Stimulated activated naive CD4-positive, alpha-beta T cell treated with Interleukin-2 at 50 U/mL for 16 hours (primary cell): ENCODE data around the gene KTN1.

Source experiments
- DNase-seq: peaks from one replicate; lab custom pipeline; 2025; lab: John Stamatoyannopoulos, UW

The KTN1 gene

DNA sequence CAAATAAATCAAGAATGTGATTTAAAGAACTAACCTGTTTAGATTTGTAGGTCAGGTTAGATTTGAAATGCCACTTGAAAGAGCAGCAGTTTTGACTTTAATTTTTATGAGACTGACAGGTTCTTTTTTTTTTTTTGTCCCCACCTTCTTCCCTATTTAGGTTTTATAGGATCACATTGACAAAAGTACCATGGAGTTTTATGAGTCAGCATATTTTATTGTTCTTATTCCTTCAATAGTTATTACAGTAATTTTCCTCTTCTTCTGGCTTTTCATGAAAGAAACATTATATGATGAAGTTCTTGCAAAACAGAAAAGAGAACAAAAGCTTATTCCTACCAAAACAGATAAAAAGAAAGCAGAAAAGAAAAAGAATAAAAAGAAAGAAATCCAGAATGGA lies 31.9 kb downstream of the KTN1 start:
- no peak for DNase-seq

DNA sequence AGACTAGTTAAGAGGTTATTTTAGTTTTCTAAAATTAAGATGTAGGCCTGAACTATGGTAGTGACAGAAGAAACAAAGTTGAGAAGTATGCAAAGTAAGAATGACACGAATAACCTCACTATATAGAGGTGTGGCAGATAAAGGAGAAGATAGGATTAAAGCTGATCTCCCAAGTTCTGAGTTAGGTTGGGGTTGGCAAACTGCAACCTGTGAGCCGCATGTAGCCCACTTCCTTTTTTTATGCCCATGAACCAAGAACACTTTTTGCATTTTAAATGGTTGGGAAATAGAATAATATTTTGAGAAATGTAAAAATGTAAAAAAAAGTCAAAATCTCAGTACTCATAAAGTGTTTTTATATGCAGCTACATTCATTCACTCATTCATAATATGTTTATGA lies 34.3 kb downstream of the KTN1 start:
- DNase-seq = no peak

GRCh38 chr14:55620277-55620676 lies 40.3 kb downstream of the KTN1 start:
- no peak for DNase-seq

GRCh38 chr14:55620981-55621380 lies 41.0 kb downstream of the KTN1 start:
- no peak for DNase-seq

GRCh38 chr14:55621391-55621790 lies 41.4 kb downstream of the KTN1 start:
- no peak for DNase-seq

GRCh38 chr14:55624913-55625312 lies 44.9 kb downstream of the KTN1 start:
- no peak for DNase-seq

GRCh38 chr14:55625481-55625880 lies 45.5 kb downstream of the KTN1 start:
- DNase-seq = no peak

DNA sequence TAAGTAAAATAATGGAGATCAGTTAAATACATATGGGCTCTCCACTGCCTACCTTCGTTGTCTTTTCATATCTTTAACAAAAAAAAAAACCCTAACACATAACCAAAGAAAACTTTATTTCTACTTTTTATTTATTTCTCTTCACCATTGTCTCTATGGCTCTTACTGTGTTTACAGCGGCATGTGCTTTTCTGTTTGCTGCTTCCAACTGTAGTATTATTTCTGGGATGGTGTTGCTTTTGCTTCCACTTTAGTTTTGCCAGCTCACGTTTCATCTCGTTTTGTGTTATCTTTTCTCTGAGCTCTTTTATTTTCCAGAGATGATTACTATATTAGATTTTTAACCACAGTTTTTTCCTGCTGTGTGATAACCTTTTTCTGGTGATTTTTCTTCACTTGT lies 46.1 kb downstream of the KTN1 start:
- DNase-seq = no peak

DNA sequence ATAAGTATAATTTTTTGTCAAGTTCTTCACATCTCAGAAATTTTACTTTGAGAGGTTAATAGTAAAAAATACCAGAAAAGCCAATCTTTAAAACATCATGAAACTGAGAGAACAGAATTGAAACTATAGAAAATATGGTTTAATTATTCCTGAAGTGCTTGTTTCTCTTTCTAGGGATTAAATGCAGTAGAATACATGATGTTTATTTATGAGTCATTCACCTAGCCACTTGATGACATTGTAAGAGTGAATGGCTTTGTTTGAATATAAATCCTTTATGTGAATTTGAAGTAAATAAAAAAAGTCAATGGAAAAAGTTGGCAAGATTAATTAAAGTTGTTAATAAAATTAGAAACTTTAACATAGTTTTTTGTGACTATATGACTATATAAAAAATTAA lies 48.4 kb downstream of the KTN1 start:
- DNase-seq = no peak

GRCh38 chr14:55638665-55639064 lies 58.7 kb downstream of the KTN1 start:
- DNase-seq = no peak

DNA sequence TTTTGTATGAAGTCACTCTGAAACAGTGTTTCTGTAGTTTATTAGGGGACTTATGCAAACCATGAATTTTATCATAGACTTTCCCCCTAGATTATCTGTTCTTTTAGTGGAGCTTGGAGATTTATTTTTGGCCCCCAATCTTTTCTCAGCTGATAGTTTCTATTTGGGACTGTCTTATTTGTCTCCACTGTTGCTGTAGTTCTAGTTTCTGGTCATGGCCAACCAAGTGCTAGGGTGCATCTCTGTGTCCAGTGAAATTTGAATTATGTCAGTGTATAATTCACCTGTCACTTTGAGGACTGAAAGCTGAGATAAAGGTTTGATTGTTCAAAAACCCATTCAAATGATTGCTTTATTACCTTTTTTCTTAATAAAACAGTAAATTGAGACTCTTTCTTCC lies 61.3 kb downstream of the KTN1 start:
- no peak for DNase-seq

DNA sequence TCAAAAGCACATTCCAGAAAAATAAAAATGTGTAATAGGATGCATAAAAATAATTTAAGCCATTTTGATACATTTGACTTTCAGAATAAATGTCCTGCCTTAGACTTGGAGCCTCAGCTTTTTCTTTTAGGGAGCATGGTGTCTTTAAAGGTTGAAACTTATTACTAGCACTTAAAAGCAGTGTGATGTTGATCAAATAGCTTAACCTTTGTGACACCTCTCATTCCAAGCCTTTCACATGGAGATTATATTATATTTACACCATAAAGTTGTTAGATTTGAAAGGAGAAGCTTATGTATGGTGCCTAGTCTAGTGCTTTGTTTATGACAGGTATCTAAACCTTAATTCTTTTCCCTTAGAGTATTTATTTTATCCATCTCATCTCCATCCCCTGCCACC lies 61.9 kb downstream of the KTN1 start:
- DNase-seq = no peak

- DNase-seq = no peak
These were observed 65.1 kb downstream of the KTN1 start for GRCh38 chr14:55645145-55645544.

DNA sequence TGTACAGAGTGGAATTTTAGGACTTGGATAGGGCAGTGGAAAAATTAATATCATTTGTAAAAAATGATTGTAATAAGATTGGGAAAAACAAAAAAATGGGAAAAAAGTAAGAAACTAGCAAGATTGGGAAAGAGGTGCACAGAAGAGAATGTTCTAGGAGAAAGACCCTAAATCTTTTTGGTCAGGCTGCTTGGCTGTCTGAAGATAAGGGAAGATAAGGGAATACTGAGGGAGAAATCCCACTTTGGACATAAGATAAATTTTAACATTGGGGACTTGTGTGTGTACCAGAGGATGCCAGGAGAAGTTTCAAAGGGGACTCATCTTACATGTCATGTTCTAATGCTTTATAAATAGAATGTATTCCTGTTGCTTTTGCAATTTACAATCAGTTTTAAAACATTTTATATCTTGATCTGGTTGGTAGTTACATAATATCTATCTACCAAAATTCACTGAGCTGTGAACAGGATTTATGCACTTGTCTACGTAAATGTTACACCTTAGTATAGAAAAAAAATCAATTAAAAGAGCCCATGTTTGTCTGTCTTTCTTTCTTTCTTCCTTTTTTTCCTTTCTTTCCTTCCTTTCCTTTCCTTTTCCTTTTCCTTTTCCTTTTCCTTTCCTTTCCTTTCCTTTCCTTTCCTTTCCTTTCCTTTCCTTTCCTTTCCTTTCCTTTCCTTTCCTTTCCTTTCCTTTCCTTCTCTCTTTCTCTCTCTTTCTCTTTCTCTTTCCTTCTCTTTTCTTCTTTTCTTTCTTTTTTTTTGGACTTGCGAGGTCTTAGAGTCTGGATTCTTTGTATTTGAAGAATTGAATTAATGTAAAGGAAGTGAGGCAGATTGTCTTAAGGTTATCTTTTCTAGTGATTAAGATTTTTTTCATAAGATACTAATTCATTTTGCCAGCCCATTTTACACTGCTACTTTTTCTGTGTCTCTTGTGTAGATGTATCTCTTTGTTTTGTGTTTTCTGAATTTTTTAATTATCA lies 66.1 kb downstream of the KTN1 start:
- no peak for DNase-seq

DNA sequence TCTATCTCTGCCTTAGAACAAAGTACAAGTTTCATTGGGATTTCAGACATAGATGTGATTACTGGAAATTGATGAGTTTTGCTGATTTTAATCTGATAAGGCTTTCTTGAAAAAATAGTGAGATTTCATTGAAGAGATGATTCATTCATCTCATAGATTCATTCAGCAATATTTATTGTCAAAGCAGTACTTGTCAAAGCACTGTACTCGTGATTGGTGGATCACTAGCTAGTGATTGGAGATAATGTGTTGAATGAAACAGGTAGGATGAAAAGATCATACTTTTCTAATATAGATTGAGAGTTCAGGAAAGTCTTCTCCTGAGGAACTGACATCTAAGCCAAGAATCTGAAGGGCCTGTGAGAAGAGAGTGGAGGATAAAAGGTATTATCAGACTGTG lies 71.0 kb downstream of the KTN1 start:
- DNase-seq = no peak

DNA sequence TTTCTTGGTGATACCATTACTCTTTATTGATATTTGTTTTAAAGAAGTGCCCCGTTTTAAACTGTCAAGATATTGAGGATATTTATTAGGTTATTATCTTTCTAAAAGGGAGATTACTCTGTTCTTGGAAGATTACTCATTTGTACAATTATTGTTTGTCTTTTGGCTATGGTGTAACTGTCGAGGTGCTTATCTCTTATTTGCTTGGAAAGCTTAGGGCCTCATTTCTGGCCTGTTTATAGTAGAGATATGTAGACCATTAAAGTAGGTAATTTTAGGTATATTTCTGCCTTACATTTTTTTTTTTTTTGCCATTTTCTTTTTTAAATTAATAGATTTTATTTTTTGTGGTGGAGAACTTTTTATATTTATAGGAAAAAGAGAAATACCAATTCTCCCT lies 74.2 kb downstream of the KTN1 start:
- DNase-seq = no peak

DNA sequence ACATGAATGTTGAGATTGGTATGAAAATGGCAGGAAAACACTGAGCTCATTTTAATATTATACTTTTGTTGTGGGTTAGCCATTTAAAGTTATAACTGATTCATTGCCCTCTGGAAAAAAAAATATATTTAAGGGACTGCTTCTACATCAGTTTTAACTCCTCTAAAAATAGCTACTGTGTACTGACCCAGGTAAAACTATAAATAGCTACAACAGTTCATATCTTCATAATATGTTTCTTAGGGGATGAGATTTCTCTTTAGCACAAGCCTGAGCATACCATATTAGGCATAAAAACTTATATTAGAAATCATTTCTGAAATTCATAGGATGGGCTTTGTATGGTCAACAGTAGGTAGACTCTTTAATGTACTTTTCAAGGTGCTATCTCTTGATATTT lies 81.0 kb downstream of the KTN1 start:
- no peak for DNase-seq

- DNase-seq = no peak
These were observed 82.7 kb downstream of the KTN1 start for GRCh38 chr14:55662752-55663151.

DNA sequence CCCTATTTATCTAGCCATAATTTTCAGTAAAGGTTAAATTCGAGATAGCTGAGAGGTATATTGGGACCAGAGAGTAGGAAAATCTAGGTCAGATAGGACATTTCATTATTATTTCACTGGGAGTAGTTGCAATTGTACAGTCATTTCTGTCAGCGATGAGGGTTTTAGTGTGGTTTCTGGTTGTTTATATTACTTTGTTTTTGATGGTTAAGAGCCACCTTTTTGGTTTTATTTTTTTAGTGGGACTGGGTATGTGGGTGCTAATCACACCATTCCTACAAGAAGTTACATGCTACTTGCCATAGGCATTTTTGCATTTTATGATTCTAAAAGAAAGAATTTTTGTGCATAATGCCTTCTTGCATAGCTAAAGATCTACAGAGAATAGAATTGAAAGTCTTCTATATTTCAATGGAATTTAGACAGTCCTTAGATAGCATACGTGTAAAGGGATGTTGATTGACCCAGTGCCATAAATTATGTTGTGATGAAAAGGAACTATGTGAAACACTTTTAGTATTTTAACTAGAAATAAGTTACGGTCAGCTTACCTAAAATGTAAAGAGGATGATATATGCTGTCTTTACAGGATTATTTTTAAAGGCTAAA lies 85.2 kb downstream of the KTN1 start:
- no peak for DNase-seq

DNA sequence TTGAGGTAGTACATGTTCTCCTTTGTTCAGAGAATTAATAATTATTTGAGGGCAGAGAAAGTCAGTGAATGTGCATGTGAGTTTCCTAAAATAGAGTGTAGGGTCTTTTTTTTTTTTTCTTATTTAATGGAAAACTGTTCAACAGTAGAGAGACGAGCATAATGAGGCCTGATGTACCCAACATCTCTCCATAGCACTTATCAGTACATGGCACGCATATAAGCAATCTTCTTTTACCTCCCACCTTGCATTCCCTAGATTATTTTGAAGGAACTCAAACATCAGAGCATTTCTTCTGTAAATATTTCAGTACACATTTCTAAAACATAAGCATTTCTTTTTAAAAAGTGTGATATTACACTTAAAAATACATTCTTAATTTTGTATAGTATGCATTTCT lies 87.8 kb downstream of the KTN1 start:
- DNase-seq = no peak

GRCh38 chr14:55671641-55672040 lies 91.6 kb downstream of the KTN1 start:
- DNase-seq = no peak

- no peak for DNase-seq
These were observed 93.0 kb downstream of the KTN1 start for GRCh38 chr14:55673048-55673447.

GRCh38 chr14:55681096-55681495 lies 101.1 kb downstream of the KTN1 start:
- DNase-seq = no peak
